GM12878 (cell line): ENCODE data around the gene ADAM15. TPM values are rescaled to one million over a fixed set of nuclear protein-coding genes. Genes with fewer than 3 reads are reported as not detected.

Source experiments
- BHLHE40 ChIP-seq, 2 experiments: fragments of 450-650 bp in 1 of 2; IDR thresholded peaks; 2 replicates each; pipeline ENCODE4 v1.6.1; 2011 to 2017; ENCODE audit warnings: low read depth in 2 of 2, borderline replicate concordance in 1 of 2, improper control_type of control experiment in 1 of 2, low read length in 1 of 2, mild to moderate bottlenecking in 1 of 2
- E4F1 ChIP-seq: fragments of 450-650 bp; IDR thresholded peaks from 2 replicates; pipeline ENCODE4 v1.6.1; 2018; ENCODE audit warnings: borderline replicate concordance, mild to moderate bottlenecking; ENCODE audit not compliant: partially characterized antibody
- POU2F2 ChIP-seq: IDR thresholded peaks from 3 replicates; pipeline ENCODE4 v1.6.1; 2011; ENCODE audit warnings: low read depth, mild to moderate bottlenecking, low read length, borderline replicate concordance
- SMAD1 ChIP-seq: fragments of 450-650 bp; IDR thresholded peaks from 2 replicates; pipeline ENCODE4 v1.6.1; 2018; ENCODE audit warnings: mild to moderate bottlenecking, low read depth; ENCODE audit not compliant: partially characterized antibody
- ZBTB40 ChIP-seq: fragments of 450-650 bp; IDR thresholded peaks from 2 replicates; pipeline ENCODE4 v1.6.1; 2016; ENCODE audit warnings: mild to moderate bottlenecking, moderate library complexity, borderline replicate concordance
- polyA plus RNA-seq, 11 experiments: library from polyadenylated mRNA; depleted of rRNA in 4 of 11; unstranded in 6 of 11; stranded (reverse) in 5 of 11; fragments of >200 nt; fragmentation: Nextera tagmentation in 4 of 11; fragmentation: Illumina TruSeq in 1 of 11; extraction: Ambion mirVana in 4 of 11; extraction: Trizol in 1 of 11; gene quantifications; 1 replicate in 1 of 11; 2 replicates in 10 of 11; pipeline versions ENCODE4 v1.2.1 to v1.2.3, GENCODE V29; 2011 to 2016; ENCODE audit warnings: inconsistent platforms in 2 of 11, missing spikeins in 2 of 11, low read depth in 1 of 11
- total RNA-seq, 4 experiments: library from RNA; depleted of rRNA in 3 of 4; stranded (reverse); fragments of >200 nt in 3 of 4; fragmentation: Illumina TruSeq in 1 of 4; extraction: Trizol in 1 of 4; gene quantifications; 2 replicates each; pipeline versions ENCODE4 v1.2.1 to v1.2.3, GENCODE V29; 2013 to 2021

The ADAM15 gene
- total and polyA plus RNA-seq, 10 of the 15 experiments (the other 5 are each of a cell fraction or from before 2014, with no cell fraction given), result 0.29 to 38.8 (median 14.7) TPM

- TF ChIP-seq E4F1 (no peak), ZBTB40 (no peak), POU2F2 (peak; percentile 44; the same call in 1 of the 3 replicates), BHLHE40 (IDR thresholded peaks at IDR 0.05; ENCODE audit: borderline replicate concordance in 1 of 2, low read depth in 2 of 2, low read length in 1 of 2) (peak; percentile 45 to 64; a peak in 1 of 4 replicates), SMAD1 (peak; percentile 86)
Observed at GRCh38 chr1:155083865-155084721, 33.0 kb downstream of the ADAM15 start (continued).
